ENCODE results near the gene MAP3K14. TPM values are rescaled to one million over a fixed set of nuclear protein-coding genes. Genes with fewer than 3 reads are reported as not detected.
A peak's percentile ranks its signal among the peaks of the same experiment; 100 is the strongest.

MAP3K14 gene
- total and polyA plus RNA-seq, 12 donors = 6.7 to 24.1 (median 12.6) TPM

GRCh38 chr17:45282683-45283644 lies 33.9 kb downstream of the MAP3K14 start:
- H3K4me3 ChIP-seq = no peak overlapping the region
- no peaks in the 10 kb centered on the region for H3K9me3 ChIP-seq
- no peaks in the 10 kb centered on the region for H3K27me3 ChIP-seq
- H3K4me1 ChIP-seq = peaks cover 23 to 70% (median 50%) of the 10 kb centered on the region in 9 donors
- ATAC-seq (peak; percentile 11 to 87 (median 54)), DNase-seq (peak in 1 of 2 donors; percentile 57)
- WGBS, 2 donors = 33 to 56% methylated on average over 21 of the region's 21 CpGs
- TF ChIP-seq CTCF (IDR thresholded peaks at IDR 0.05) = no peak
- H3K27ac ChIP-seq = peak overlapping the region; percentile 22 to 87 (median 78)
- H3K36me3 ChIP-seq = peaks cover 0 to 90% (median 43%) of the 10 kb centered on the region in 9 donors
- intact Hi-C loops (cut with DNase I) = no loop called here

DNA sequence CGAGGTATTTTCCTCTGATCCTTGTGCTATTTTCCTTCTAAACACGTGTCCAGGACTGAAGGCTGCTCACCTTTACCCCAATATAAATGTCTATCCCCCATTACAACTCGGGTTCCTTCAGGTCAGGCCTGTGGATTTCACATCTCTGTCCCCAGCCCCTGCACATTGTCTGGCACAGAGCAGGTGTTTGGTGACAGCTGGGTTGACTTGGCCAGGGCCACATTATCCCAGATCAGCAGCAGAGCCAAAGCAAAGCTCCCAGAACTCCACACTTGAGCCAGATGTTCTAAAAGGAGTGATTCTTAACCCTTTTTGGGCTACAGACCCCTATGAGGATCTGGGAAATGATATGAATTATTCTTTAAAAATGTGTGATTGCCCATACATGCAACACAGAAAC lies 36.9 kb downstream of the MAP3K14 start:
- DNase-seq = no peak
- TF ChIP-seq CTCF (IDR thresholded peaks at IDR 0.05) = no peak
- H3K9me3 ChIP-seq = no peaks in the 10 kb centered on the region
- H3K27me3 ChIP-seq = no peaks in the 10 kb centered on the region
- intact Hi-C loops (cut with DNase I) = loop anchor here in 9 of 10 donors (2.0 to 10.0 kb wide), 6 partner anchors 32 to 107 kb away; partner anchors contain the start of gene FMNL1 (in 5 of the 9)
- peaks cover 0 to 67% (median 15%) of the 10 kb centered on the region in 9 donors for H3K36me3 ChIP-seq
- H3K27ac ChIP-seq = peak overlapping the region in 8 of 10 donors; percentile 38 to 90 (median 74)
- peaks cover 24 to 72% (median 58%) of the 10 kb centered on the region in 9 donors for H3K4me1 ChIP-seq
- 42 to 58% methylated on average over 3 of the region's 3 CpGs for WGBS, 2 donors
- no peak overlapping the region for H3K4me3 ChIP-seq
- ATAC-seq = peak in 4 of 8 donors; percentile 26 to 52 (median 38)

DNA sequence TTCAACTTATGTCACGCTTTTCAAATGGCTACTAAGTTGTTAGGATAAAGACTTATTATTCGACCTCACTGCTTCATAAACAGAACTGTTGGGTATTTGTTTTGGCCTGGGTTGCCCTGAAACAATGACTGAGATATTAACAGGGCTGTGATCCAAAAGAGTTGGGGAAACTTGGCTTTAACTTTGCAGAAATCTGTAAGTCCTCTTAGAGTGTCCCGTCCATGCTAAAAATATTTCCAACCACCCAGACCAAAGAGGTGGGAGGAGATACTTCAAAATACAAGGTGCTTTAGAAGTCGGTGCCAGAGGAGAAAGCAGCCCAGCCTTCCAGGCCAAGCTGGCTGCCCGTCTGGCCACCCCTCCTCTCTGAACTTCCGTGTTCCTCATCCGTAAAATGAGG lies 38.8 kb downstream of the MAP3K14 start:
- no peak for DNase-seq
- intact Hi-C loops (cut with DNase I) = loop anchor here (1.0 to 10.0 kb wide), 9 partner anchors 34 to 109 kb away; partner anchors contain the start of gene FMNL1 (in 5 of the 10)
- 11% methylated on average over 7 of the region's 7 CpGs for WGBS, 2 donors
- peak overlapping the region; percentile 27 to 90 (median 80) for H3K27ac ChIP-seq
- H3K4me3 ChIP-seq = peak overlapping the region in 1 of 10 donors; percentile 2
- no peaks in the 10 kb centered on the region for H3K9me3 ChIP-seq
- peaks cover 16 to 59% (median 41%) of the 10 kb centered on the region in 9 donors for H3K4me1 ChIP-seq
- peaks cover 0 to 65% (median 21%) of the 10 kb centered on the region in 9 donors for H3K36me3 ChIP-seq
- no peaks in the 10 kb centered on the region for H3K27me3 ChIP-seq
- peak; percentile 39 to 73 (median 65) for ATAC-seq
- no peak for TF ChIP-seq CTCF (IDR thresholded peaks at IDR 0.05)

DNA sequence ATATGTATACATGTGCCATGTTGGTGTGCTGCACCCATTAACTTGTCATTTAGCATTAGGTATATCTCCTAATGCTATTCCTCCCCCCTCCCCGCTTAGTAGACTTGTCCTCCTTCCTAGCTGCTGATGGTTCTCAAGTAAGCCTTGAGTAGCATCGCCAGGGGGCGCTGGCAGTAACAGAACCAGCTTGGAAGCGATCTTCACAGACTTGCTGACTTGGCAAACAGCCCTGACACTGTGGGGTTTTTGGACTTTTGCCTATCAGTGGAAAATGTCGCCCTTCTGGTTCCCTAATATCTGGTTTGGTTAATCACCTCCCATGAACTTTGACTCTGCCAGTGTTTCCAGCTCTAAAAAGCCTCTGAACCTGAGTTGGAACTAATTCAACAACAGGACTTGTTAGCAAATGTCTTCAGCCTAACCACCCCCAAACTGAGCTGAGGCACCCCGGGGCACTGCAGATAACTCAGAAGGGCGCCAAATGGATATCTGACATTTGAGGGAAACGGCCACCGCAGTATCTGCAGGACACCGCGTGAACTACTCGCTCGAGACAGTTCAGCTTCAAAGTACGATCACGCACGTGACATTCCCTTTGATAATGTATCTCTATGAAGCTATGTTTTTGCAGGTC lies 39.5 kb downstream of the MAP3K14 start:
- Histone ChIP-seq H3K4me1 (peaks cover 12 to 53% (median 36%) of the 10 kb centered on the region in 9 donors), H3K4me3 (peak overlapping the region in 2 of 10 donors; percentile 2 to 5), H3K36me3 (peaks cover 0 to 65% (median 27%) of the 10 kb centered on the region in 9 donors), H3K9me3 (no peaks in the 10 kb centered on the region), H3K27me3 (no peaks in the 10 kb centered on the region), H3K27ac (peak overlapping the region; percentile 27 to 90 (median 80))
- peak; percentile 69 to 88 (median 80) for TF ChIP-seq CTCF (IDR thresholded peaks at IDR 0.05)
- WGBS, 2 donors = 6 to 10% methylated on average over 16 of the region's 16 CpGs
- DNase-seq = peak; percentile 94
- peak; percentile 58 to 85 (median 74) for ATAC-seq
- intact Hi-C loops (cut with DNase I) = loop anchor here (1.0 to 10.0 kb wide), 9 partner anchors 35 to 110 kb away; partner anchors contain the start of gene FMNL1 (in 5 of the 10)
